Pancreas (tissue), 10 donors: ENCODE data around the gene TNFSF9. TPM values are rescaled to one million over a fixed set of nuclear protein-coding genes. Genes with fewer than 3 reads are reported as not detected.
"Not testable (repeated sequence)": the region's sequence is repeated elsewhere in the genome, so short reads cannot be mapped to it uniquely, and the experiment has no call there.

Experiments
- ATAC-seq, 4 donors: fragments of 200-7000 bp; cut with Tn5 transposase; one replicate each; pipeline versions ENCODE4 v1.8.0 to v1.9.1; 2020; ENCODE audit warnings: mild to moderate bottlenecking in 4 of 4, moderate library complexity in 4 of 4
- DNase-seq, 6 donors: peaks; one replicate each; pipeline ENCODE4 v3.0.0-alpha.2; 2020
- FAIRE-seq: peaks from 2 replicates; lab custom pipeline; 2012; peaks lifted over from hg19 to GRCh38; lab: Jason Lieb, UNC
- H3K27ac ChIP-seq, 4 donors: fragments of 200-600 bp; sonication (generic); 1 replicate in 3 of 4; 2 replicates in 1 of 4; pipeline versions ENCODE4 v1.5.0 to v1.8.0; 2020
- H3K27me3 ChIP-seq, 4 donors: fragments of 200-600 bp; one replicate each; pipeline ENCODE4 v1.8.0; 2021
- H3K36me3 ChIP-seq, 3 donors: fragments of 200-600 bp; sonication (generic) in 1 of 3; one replicate each; pipeline versions ENCODE4 v1.5.0 to v1.8.0; 2020 to 2021
- H3K4me1 ChIP-seq, 3 donors: fragments of 200-600 bp; one replicate each; pipeline ENCODE4 v1.8.0; 2021
- H3K4me3 ChIP-seq, 4 donors: fragments of 200-600 bp; sonication (generic) in 2 of 4; one replicate each; pipeline versions ENCODE4 v1.5.0 to v1.8.0; 2020 to 2021
- H3K9me3 ChIP-seq, 4 donors: fragments of 200-600 bp; one replicate each; pipeline ENCODE4 v1.8.0; 2021
- CTCF ChIP-seq, 4 donors: fragments of 200-600 bp; sonication (generic) in 3 of 4; IDR thresholded peaks; one replicate each; pipeline versions ENCODE4 v1.5.0 to v1.8.0; 2021; ENCODE audit warnings: antibody characterized with exemption in 4 of 4
- WGBS, 2 donors: extraction: QIAGEN DNeasy Blood & Tissue Kit; methylation state at CpG; one replicate each; pipeline ENCODE4 v1.1.7; 2013; 5-methylcytosine and 5-hydroxymethylcytosine counted together
- intact Hi-C, 3 donors: fragments of 100-400 bp; cut with DNase I; formaldehyde crosslinking; loops; one replicate each; pipeline versions ENCODE4 v1.11.1 to v1.14.2; 2022
- polyA plus RNA-seq, 2 donors: library from polyadenylated mRNA; stranded (reverse); fragments of 200-250 nt; gene quantifications; one replicate each; pipeline ENCODE4 v1.2.3, GENCODE V29; 2013
- total RNA-seq, 6 donors: library from RNA; stranded (reverse); fragmentation: NEBNext Ultra II Directional in 4 of 6; extraction: Animal tissue kit (Norgen Biotek cat#: 25700) in 4 of 6; gene quantifications; one replicate each; pipeline versions ENCODE4 v1.2.1 to v1.2.4, GENCODE V29; 2021 to 2023
- donor health status: healthy with polysubstance abuse.
- donor health status: DM: no; HTN: no; CAD: no; lungs with moderate emphysema.
- donor health status: DM: no; HTN: no; CAD: no.
- donor health status: control.
- donor health status: control.
- donor health status: Bipolar disorder and iron deficiency.
- donor health status: DM: yes; HTN: yes; CAD: no.
- donor health status: DM: no; HTN: no; CAD: no.
- donor health status: DM: no; HTN: no; CAD: no.
- donor health status: DM: yes; HTN: yes; CAD: no.

TNFSF9 gene
- total and polyA plus RNA-seq, 8 donors = 0.12 to 1.1 (median 0.20) TPM; not detected in 4

GRCh38 chr19:6564393-6564792 is 33.6 kb downstream of the TNFSF9 start:
- H3K27me3 ChIP-seq = no peaks in the 10 kb centered on the region
- H3K27ac ChIP-seq = no peak overlapping the region
- no peaks in the 10 kb centered on the region for H3K4me1 ChIP-seq
- TF ChIP-seq CTCF (IDR thresholded peaks at IDR 0.05) = no peak
- ATAC-seq (no peak), DNase-seq (no peak), FAIRE-seq (no peak)
- no peaks in the 10 kb centered on the region for H3K9me3 ChIP-seq
- WGBS, 2 donors = 64 to 66% methylated on average over 2 of the region's 2 CpGs
- H3K36me3 ChIP-seq = no peaks in the 10 kb centered on the region
- intact Hi-C loops = no loop called here
- no peak overlapping the region for H3K4me3 ChIP-seq

GRCh38 chr19:6566727-6567126 is 35.9 kb downstream of the TNFSF9 start:
- H3K9me3 ChIP-seq, H3K36me3 ChIP-seq, H3K4me1 ChIP-seq, H3K27ac ChIP-seq, DNase-seq, H3K27me3 ChIP-seq, H3K4me3 ChIP-seq, FAIRE-seq, intact Hi-C loops, ATAC-seq: not testable (repeated sequence)
- 46 to 64% methylated on average over 3 of the region's 3 CpGs for WGBS, 2 donors

- H3K4me1 ChIP-seq = no peaks in the 10 kb centered on the region
- no peak for DNase-seq
Measured at GRCh38 chr19:6568010-6568526, 37.2 kb downstream of the TNFSF9 start.

GRCh38 chr19:6568816-6569215 is 38.0 kb downstream of the TNFSF9 start:
- H3K4me3 ChIP-seq = no peak overlapping the region
- H3K27me3 ChIP-seq = peaks cover 0 to 7% (median 0%) of the 10 kb centered on the region in 4 donors
- WGBS, 2 donors = 43 to 56% methylated on average over 3 of the region's 3 CpGs
- no peak for ATAC-seq
- no peaks in the 10 kb centered on the region for H3K36me3 ChIP-seq
- no peak for TF ChIP-seq CTCF (IDR thresholded peaks at IDR 0.05)
- intact Hi-C loops = no loop called here
- H3K27ac ChIP-seq = no peak overlapping the region
- no peaks in the 10 kb centered on the region for H3K4me1 ChIP-seq
- no peak for FAIRE-seq
- H3K9me3 ChIP-seq = no peaks in the 10 kb centered on the region
- no peak for DNase-seq

More at GRCh38 chr19:6568010-6568526, 37.2 kb downstream of the TNFSF9 start:
- intact Hi-C loops = no loop called here
- TF ChIP-seq CTCF (IDR thresholded peaks at IDR 0.05) = no peak
- Histone ChIP-seq H3K9me3 (no peaks in the 10 kb centered on the region), H3K4me3 (no peak overlapping the region), H3K27me3 (peaks cover 0 to 7% (median 0%) of the 10 kb centered on the region in 4 donors), H3K36me3 (no peaks in the 10 kb centered on the region), H3K27ac (no peak overlapping the region)
- WGBS, 2 donors = 35 to 39% methylated on average over 8 of the region's 8 CpGs
- ATAC-seq (no peak), FAIRE-seq (no peak)

- FAIRE-seq = no peak
Measured at GRCh38 chr19:6570764-6571163, 39.9 kb downstream of the TNFSF9 start.

More at GRCh38 chr19:6570764-6571163, 39.9 kb downstream of the TNFSF9 start:
- H3K27ac ChIP-seq = no peak overlapping the region
- no peaks in the 10 kb centered on the region for H3K9me3 ChIP-seq
- 43 to 61% methylated on average over 3 of the region's 3 CpGs for WGBS, 2 donors
- no peaks in the 10 kb centered on the region for H3K4me1 ChIP-seq
- TF ChIP-seq CTCF (IDR thresholded peaks at IDR 0.05) = no peak
- H3K27me3 ChIP-seq = peaks cover 0 to 7% (median 0%) of the 10 kb centered on the region in 4 donors
- intact Hi-C loops = no loop called here
- DNase-seq (no peak), ATAC-seq (no peak)
- no peak overlapping the region for H3K4me3 ChIP-seq
- no peaks in the 10 kb centered on the region for H3K36me3 ChIP-seq
